GM12891 (cell line): ENCODE results near the gene NCOR1.
"Not testable (repeated sequence)": the region's sequence is repeated elsewhere in the genome, so short reads cannot be mapped to it uniquely, and the experiment has no call there.

Source experiments
- DNase-seq: peaks from one replicate; pipeline ENCODE4 v3.0.0; 2011; ENCODE audit warnings: low spot score; ENCODE audit not compliant: insufficient read length
- FAIRE-seq: peaks from 2 replicates; lab custom pipeline; 2011; peaks lifted over from hg19 to GRCh38; lab: Jason Lieb, UNC
- PAX5 ChIP-seq: IDR thresholded peaks from 2 replicates; pipeline ENCODE4 v1.6.1; 2011; ENCODE audit warnings: low read length, moderate library complexity, mild to moderate bottlenecking; ENCODE audit not compliant: insufficient read depth, severe bottlenecking
- POLR2A ChIP-seq: IDR thresholded peaks from 2 replicates; pipeline ENCODE4 v1.6.1; 2011; ENCODE audit warnings: low read depth, low read length, control low read depth
- POLR2AphosphoS5 ChIP-seq: IDR thresholded peaks from 2 replicates; pipeline ENCODE4 v1.6.1; 2011; ENCODE audit warnings: low read depth, low read length, control low read depth
- POU2F2 ChIP-seq: IDR thresholded peaks from 2 replicates; pipeline ENCODE4 v1.6.1; 2011; ENCODE audit warnings: low read depth, mild to moderate bottlenecking, control low read depth, low read length, moderate library complexity
- SPI1 ChIP-seq: IDR thresholded peaks from 2 replicates; pipeline ENCODE4 v1.6.1; 2011; ENCODE audit warnings: low read depth, low read length, control low read depth
- TAF1 ChIP-seq: IDR thresholded peaks from 2 replicates; pipeline ENCODE4 v1.6.1; 2011; ENCODE audit warnings: low read depth, low read length, control low read depth

The NCOR1 gene

GRCh38 chr17:16191604-16192003, 23.7 kb downstream of the NCOR1 start:
- FAIRE-seq (no peak), DNase-seq (no peak)
- TF ChIP-seq PAX5 (no peak), POLR2AphosphoS5 (no peak), POU2F2 (no peak), SPI1 (no peak), TAF1 (no peak), POLR2A (no peak)

DNA sequence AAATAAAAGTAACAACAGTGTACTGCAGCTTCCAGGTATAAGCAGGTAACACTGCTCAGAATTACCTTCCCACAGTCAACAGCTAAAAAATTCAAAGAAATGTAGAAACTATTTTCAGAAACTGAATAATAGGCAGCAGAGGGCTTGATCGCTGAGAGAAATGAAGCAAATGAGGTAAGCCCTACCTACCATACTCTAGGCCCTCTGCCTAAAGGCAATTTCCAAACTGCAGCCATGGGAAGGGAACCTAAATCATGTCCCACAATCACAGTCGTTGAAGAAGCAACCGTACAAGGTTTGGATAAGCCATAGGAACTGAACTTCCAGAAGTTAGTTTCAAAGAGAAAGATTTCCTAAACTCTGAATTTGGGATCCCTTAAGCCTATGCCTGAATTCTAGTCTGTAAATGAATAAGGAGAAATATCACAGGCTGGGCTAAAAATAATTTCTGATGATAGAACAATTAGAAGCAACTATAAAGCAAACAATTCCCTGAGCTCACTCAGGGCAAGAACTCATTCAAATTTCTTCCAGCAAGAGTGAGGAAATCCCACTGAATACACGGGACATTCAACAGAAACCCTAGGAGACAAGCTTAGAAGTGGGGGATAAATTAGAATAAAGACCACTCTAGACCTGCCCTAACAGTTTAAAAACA, 24.5 kb downstream of the NCOR1 start:
- TF ChIP-seq POLR2A (no peak), PAX5 (no peak), POU2F2 (no peak), POLR2AphosphoS5 (no peak), SPI1 (no peak), TAF1 (no peak)
- FAIRE-seq (no peak), DNase-seq (no peak)

- TF ChIP-seq POLR2A, result no peak
- no peak for TF ChIP-seq POLR2AphosphoS5
- TF ChIP-seq POU2F2, result no peak
- no peak for TF ChIP-seq PAX5
- no peak for TF ChIP-seq SPI1
- TF ChIP-seq TAF1, result no peak
- FAIRE-seq (no peak), DNase-seq (no peak)
Measured at GRCh38 chr17:16189791-16190348, 25.5 kb downstream of the NCOR1 start.

- DNase-seq, result no peak
- TF ChIP-seq SPI1 (no peak), PAX5 (no peak), POU2F2 (no peak), POLR2AphosphoS5 (no peak), TAF1 (no peak), POLR2A (no peak)
- no peak for FAIRE-seq
Measured at GRCh38 chr17:16187642-16188041, 27.7 kb downstream of the NCOR1 start.

GRCh38 chr17:16181581-16181980, 33.8 kb downstream of the NCOR1 start:
- DNase-seq (no peak), FAIRE-seq (no peak)
- no peak for TF ChIP-seq POLR2A
- TF ChIP-seq POLR2AphosphoS5, result no peak
- no peak for TF ChIP-seq SPI1
- TF ChIP-seq TAF1, result no peak
- TF ChIP-seq PAX5, result no peak
- no peak for TF ChIP-seq POU2F2

- FAIRE-seq, result no peak
- no peak for DNase-seq
- TF ChIP-seq SPI1, result no peak
Measured at GRCh38 chr17:16178836-16179235, 36.5 kb downstream of the NCOR1 start.

DNA sequence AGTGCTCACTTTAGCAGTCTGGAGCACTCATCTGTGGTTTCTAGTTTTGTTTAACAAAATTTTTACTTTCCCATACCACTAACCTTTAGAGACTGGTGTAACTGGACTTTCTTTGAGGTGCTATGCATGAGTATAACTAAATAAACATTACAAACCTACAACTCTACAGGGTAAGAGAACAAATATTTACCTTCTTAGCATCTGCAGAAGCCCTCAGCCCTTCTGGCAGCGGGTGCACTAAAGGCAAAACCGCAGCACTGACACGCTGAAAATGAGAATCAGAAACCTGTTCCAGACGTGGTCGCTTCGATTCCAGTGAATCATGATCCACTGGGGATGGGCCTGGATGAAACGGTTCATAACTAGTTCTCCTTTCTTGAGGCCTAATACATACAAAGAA, 43.7 kb downstream of the NCOR1 start:
- FAIRE-seq, result no peak
- TF ChIP-seq PAX5 (no peak), POU2F2 (no peak), POLR2A (no peak), POLR2AphosphoS5 (no peak), TAF1 (no peak), SPI1 (no peak)
- DNase-seq, result no peak

DNA sequence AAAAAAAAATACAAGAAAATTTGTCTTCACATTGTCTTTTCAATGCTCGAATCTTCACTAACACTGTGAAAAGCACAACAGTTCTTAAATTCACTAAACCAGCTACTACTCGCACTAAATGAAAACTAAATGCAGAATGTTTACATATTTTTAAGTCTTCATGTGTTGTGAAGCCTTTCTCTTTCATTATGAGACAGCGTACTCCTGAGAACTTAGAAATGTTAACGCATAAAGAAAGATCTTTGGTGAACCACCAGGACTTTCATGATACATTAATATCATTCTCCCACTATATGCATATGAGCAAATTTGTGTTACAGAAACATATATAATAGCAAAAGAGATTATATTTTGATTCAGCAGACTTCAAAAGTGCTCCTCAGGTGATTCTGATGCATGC, 48.6 kb downstream of the NCOR1 start:
- FAIRE-seq, DNase-seq: not testable (repeated sequence)

- FAIRE-seq (no peak), DNase-seq (no peak)
- no peak for TF ChIP-seq POLR2A
Measured at GRCh38 chr17:16158714-16159113, 56.6 kb downstream of the NCOR1 start.

- DNase-seq (no peak), FAIRE-seq (no peak)
- TF ChIP-seq TAF1 (no peak), POLR2A (no peak), SPI1 (no peak), PAX5 (no peak), POLR2AphosphoS5 (no peak), POU2F2 (no peak)
Measured at GRCh38 chr17:16155536-16155935, 59.8 kb downstream of the NCOR1 start.

DNA sequence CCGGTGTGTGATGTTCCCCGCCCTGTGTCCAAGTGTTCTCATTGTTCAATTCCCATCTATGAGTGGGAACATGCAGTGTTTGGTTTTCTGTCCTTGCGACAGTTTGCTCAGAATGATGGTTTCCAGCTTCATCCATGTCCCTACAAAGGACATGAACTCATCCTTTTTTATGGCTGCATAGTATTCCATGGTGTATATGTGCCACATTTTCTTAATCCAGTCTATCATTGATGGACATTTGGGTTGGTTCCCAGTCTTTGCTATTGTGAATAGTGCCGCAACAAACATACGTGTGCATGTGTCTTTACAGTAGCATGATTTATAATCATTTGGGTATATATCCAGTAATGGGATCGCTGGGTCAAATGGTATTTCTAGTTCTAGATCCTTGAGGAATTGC, 63.0 kb downstream of the NCOR1 start:
- DNase-seq, FAIRE-seq: not testable (repeated sequence)
